ENCODE data around the gene WDR6. TPM values are rescaled to one million over a fixed set of nuclear protein-coding genes. Genes with fewer than 3 reads are reported as not detected.

Gene WDR6
- total and polyA plus RNA-seq, 2 donors (not counting 1 experiment from before 2014, with no cell fraction given), result 58.7 to 77.9 TPM

- peaks cover 10% of the 10 kb centered on the region for H3K36me3 ChIP-seq (ENCODE audit: control insufficient read depth, insufficient read depth, low read length)
- no peak for TF ChIP-seq CTCF (conservative IDR thresholded peaks at IDR 0.05 in 1 of 2, IDR thresholded peaks at IDR 0.05 in 1 of 2; ENCODE audit: low read depth in 1 of 2, low read length in 2 of 2)
- TF ChIP-seq EZH2 (IDR thresholded peaks at IDR 0.05; ENCODE audit: low read length, missing control alignments), result no peak
- no peaks in the 10 kb centered on the region for H3K27me3 ChIP-seq (ENCODE audit: control insufficient read depth, insufficient read depth, low read length)
- no peak overlapping the region for H3K4me3 ChIP-seq (replicated peaks in 1 of 4; ENCODE audit: control extremely low read depth in 1 of 4, insufficient read depth in 1 of 4, low read depth in 3 of 4, low read length in 4 of 4)
- no peak overlapping the region for H3K27ac ChIP-seq (ENCODE audit: insufficient read depth, low read length)
- no peaks in the 10 kb centered on the region for H3K79me2 ChIP-seq (ENCODE audit: control insufficient read depth, insufficient read depth, low read length)
- no peak overlapping the region for H3K4me2 ChIP-seq (ENCODE audit: extremely low read depth, insufficient read depth, low read length)
- no peak overlapping the region for H3K9ac ChIP-seq (ENCODE audit: insufficient read depth, low read length)
- H3K4me1 ChIP-seq (ENCODE audit: control insufficient read depth, extremely low read depth, insufficient read depth, low read length), result no peaks in the 10 kb centered on the region
- no peak overlapping the region for H2AFZ ChIP-seq (ENCODE audit: low read length)
- no peak for DNase-seq (ENCODE audit: low read depth in 2 of 2)
- no peaks in the 10 kb centered on the region for H3K9me3 ChIP-seq (ENCODE audit: control insufficient read depth, insufficient read depth, low read depth, low read length)
- H4K20me1 ChIP-seq (ENCODE audit: control insufficient read depth, extremely low read depth, insufficient read depth, low read length), result no peaks in the 10 kb centered on the region
These were observed 27.7 kb upstream of the WDR6 start for GRCh38 chr3:48979451-48979850.

GRCh38 chr3:48980295-48980694, 26.9 kb upstream of the WDR6 start:
- Histone ChIP-seq H3K9me3 (ENCODE audit: control insufficient read depth, insufficient read depth, low read depth, low read length) (no peaks in the 10 kb centered on the region), H4K20me1 (ENCODE audit: control insufficient read depth, extremely low read depth, insufficient read depth, low read length) (no peaks in the 10 kb centered on the region), H3K79me2 (ENCODE audit: control insufficient read depth, insufficient read depth, low read length) (no peaks in the 10 kb centered on the region), H3K4me2 (ENCODE audit: extremely low read depth, insufficient read depth, low read length) (no peak overlapping the region), H3K27me3 (ENCODE audit: control insufficient read depth, insufficient read depth, low read length) (no peaks in the 10 kb centered on the region), H3K4me1 (ENCODE audit: control insufficient read depth, extremely low read depth, insufficient read depth, low read length) (no peaks in the 10 kb centered on the region), H3K27ac (ENCODE audit: insufficient read depth, low read length) (no peak overlapping the region), H2AFZ (ENCODE audit: low read length) (no peak overlapping the region), H3K9ac (ENCODE audit: insufficient read depth, low read length) (no peak overlapping the region), H3K4me3 (replicated peaks in 1 of 4; ENCODE audit: control extremely low read depth in 1 of 4, insufficient read depth in 1 of 4, low read depth in 3 of 4, low read length in 4 of 4) (no peak overlapping the region), H3K36me3 (ENCODE audit: control insufficient read depth, insufficient read depth, low read length) (peaks cover 5% of the 10 kb centered on the region)
- DNase-seq (ENCODE audit: low read depth in 2 of 2), result no peak
- TF ChIP-seq CTCF (conservative IDR thresholded peaks at IDR 0.05 in 1 of 2, IDR thresholded peaks at IDR 0.05 in 1 of 2; ENCODE audit: low read depth in 1 of 2, low read length in 2 of 2), result no peak
- TF ChIP-seq EZH2 (IDR thresholded peaks at IDR 0.05; ENCODE audit: low read length, missing control alignments), result no peak

- Histone ChIP-seq H3K9me3 (ENCODE audit: control insufficient read depth, insufficient read depth, low read depth, low read length) (no peaks in the 10 kb centered on the region), H3K27ac (ENCODE audit: insufficient read depth, low read length) (no peak overlapping the region), H3K36me3 (ENCODE audit: control insufficient read depth, insufficient read depth, low read length) (peaks cover 5% of the 10 kb centered on the region), H3K27me3 (ENCODE audit: control insufficient read depth, insufficient read depth, low read length) (no peaks in the 10 kb centered on the region), H3K4me1 (ENCODE audit: control insufficient read depth, extremely low read depth, insufficient read depth, low read length) (no peaks in the 10 kb centered on the region), H3K79me2 (ENCODE audit: control insufficient read depth, insufficient read depth, low read length) (no peaks in the 10 kb centered on the region), H3K9ac (ENCODE audit: insufficient read depth, low read length) (no peak overlapping the region), H3K4me3 (replicated peaks in 1 of 4; ENCODE audit: control extremely low read depth in 1 of 4, insufficient read depth in 1 of 4, low read depth in 3 of 4, low read length in 4 of 4) (no peak overlapping the region), H3K4me2 (ENCODE audit: extremely low read depth, insufficient read depth, low read length) (no peak overlapping the region), H2AFZ (ENCODE audit: low read length) (no peak overlapping the region), H4K20me1 (ENCODE audit: control insufficient read depth, extremely low read depth, insufficient read depth, low read length) (no peaks in the 10 kb centered on the region)
- TF ChIP-seq EZH2 (IDR thresholded peaks at IDR 0.05; ENCODE audit: low read length, missing control alignments) (no peak), CTCF (conservative IDR thresholded peaks at IDR 0.05 in 1 of 2, IDR thresholded peaks at IDR 0.05 in 1 of 2; ENCODE audit: low read depth in 1 of 2, low read length in 2 of 2) (no peak)
- DNase-seq (ENCODE audit: low read depth in 2 of 2), result no peak
These were observed 25.2 kb upstream of the WDR6 start for GRCh38 chr3:48982016-48982415.

All from fibroblast of lung (primary cell).